Stimulated activated CD4-positive, alpha-beta T cell treated with anti-CD3 and anti-CD28 coated beads, Interleukin-15, amount 100 ng/mL, for 24 hours (primary cell): Measurements from ENCODE around the gene NOL3.

Source experiments
- DNase-seq: peaks from one replicate; pipeline ENCODE4 v3.0.0-alpha.2; 2020

NOL3 gene

GRCh38 chr16:67173323-67173722 is 3.0 kb downstream of the NOL3 start:
- DNase-seq, result no peak

GRCh38 chr16:67173808-67174705 is 3.7 kb downstream of the NOL3 start:
- DNase-seq, result peak; percentile 77

GRCh38 chr16:67174706-67175231 is 4.4 kb downstream of the NOL3 start:
- no peak for DNase-seq

GRCh38 chr16:67176662-67177061 is 6.3 kb downstream of the NOL3 start:
- no peak for DNase-seq

- DNase-seq, result peak; percentile 68
Observed at GRCh38 chr16:67177743-67178699, 7.7 kb downstream of the NOL3 start.

- DNase-seq, result no peak
Observed at GRCh38 chr16:67179421-67180080, 9.2 kb downstream of the NOL3 start.

GRCh38 chr16:67180166-67180565 is 9.8 kb downstream of the NOL3 start:
- no peak for DNase-seq

- no peak for DNase-seq
Observed at GRCh38 chr16:67181346-67181745, 11.0 kb downstream of the NOL3 start.

GRCh38 chr16:67182288-67182687 is 11.9 kb downstream of the NOL3 start:
- DNase-seq, result no peak

- DNase-seq, result no peak
Observed at GRCh38 chr16:67183284-67183626, 12.9 kb downstream of the NOL3 start.

GRCh38 chr16:67183627-67184452 is 13.5 kb downstream of the NOL3 start, which contains the start of gene MATCAP1:
TSS of gene MATCAP1 (minus strand) at chr16:67183963. CDS start at chr16:67180610, 3,353 bp downstream.
- peak; percentile 97 for DNase-seq

GRCh38 chr16:67184453-67184994 is 14.2 kb downstream of the NOL3 start:
- no peak for DNase-seq

- peak; percentile 92 for DNase-seq
Observed at GRCh38 chr16:67184995-67185650, 14.8 kb downstream of the NOL3 start.

GRCh38 chr16:67185651-67186134 is 15.4 kb downstream of the NOL3 start:
- DNase-seq, result no peak

- DNase-seq, result no peak
Observed at GRCh38 chr16:67186550-67186950, 16.2 kb downstream of the NOL3 start.

- no peak for DNase-seq
Observed at GRCh38 chr16:67187175-67187890, 17.0 kb downstream of the NOL3 start.

GRCh38 chr16:67188323-67188722 is 18.0 kb downstream of the NOL3 start:
- DNase-seq, result no peak

GRCh38 chr16:67188798-67189197 is 18.5 kb downstream of the NOL3 start:
- no peak for DNase-seq

- DNase-seq, result no peak
Observed at GRCh38 chr16:67190041-67190440, 19.7 kb downstream of the NOL3 start, which contains the start of gene EXOC3L1. TSS of gene EXOC3L1 (minus strand) at chr16:67190136. CDS start at chr16:67189676, 460 bp downstream.
